Panc1 (cell line): ENCODE data around the gene FAM156A.
"Not testable (repeated sequence)": the region's sequence is repeated elsewhere in the genome, so short reads cannot be mapped to it uniquely, and the experiment has no call there.

Experiments
- POLR2AphosphoS5 ChIP-seq: IDR thresholded peaks from 2 replicates; pipeline ENCODE4 v1.6.1; 2012; ENCODE audit warnings: mild to moderate bottlenecking, low read depth, low read length, moderate library complexity
- TCF7L2 ChIP-seq: IDR thresholded peaks from 2 replicates; pipeline ENCODE4 v1.6.1; 2011; ENCODE audit warnings: mild to moderate bottlenecking, low read depth, low read length, inconsistent platforms
- TF ChIP-seq, protein P1 (sequence below): fragments of 450-650 bp; IDR thresholded peaks from 2 replicates; pipeline ENCODE4 v1.5.1; 2017; ENCODE audit warnings: mild to moderate bottlenecking
- TF ChIP-seq, protein P2 (sequence below), 2 experiments: IDR thresholded peaks; 2 replicates each; pipeline ENCODE4 v1.6.1; 2011 to 2012; ENCODE audit warnings: low read depth in 2 of 2, control low read depth in 1 of 2, low read length in 1 of 2, mild to moderate bottlenecking in 1 of 2, moderate library complexity in 1 of 2; ENCODE audit not compliant: insufficient read depth in 1 of 2

DNA sequence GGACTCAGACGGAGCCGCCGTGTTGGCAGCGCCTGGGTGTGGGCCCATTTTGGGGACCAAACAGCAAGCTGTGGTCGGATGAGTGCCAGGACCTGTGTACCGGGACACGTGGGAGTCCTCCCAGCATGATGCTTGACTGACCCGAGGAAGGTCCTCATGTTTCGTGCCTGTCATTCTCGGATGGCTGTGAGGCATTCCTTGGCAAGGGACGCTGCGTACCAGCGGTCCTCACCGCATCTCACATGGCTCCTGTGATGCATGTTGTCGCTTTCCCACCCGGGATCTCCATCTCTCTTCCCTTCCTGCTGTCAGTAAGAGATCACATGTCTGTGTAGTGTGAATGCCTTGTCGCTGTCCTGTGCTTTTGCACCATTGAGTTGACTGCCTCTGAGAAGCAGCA lies 50.4 kb downstream of the FAM156A start:
- TF ChIP-seq POLR2AphosphoS5, TCF7L2: not testable (repeated sequence)
- TF ChIP-seq, protein P1, sequence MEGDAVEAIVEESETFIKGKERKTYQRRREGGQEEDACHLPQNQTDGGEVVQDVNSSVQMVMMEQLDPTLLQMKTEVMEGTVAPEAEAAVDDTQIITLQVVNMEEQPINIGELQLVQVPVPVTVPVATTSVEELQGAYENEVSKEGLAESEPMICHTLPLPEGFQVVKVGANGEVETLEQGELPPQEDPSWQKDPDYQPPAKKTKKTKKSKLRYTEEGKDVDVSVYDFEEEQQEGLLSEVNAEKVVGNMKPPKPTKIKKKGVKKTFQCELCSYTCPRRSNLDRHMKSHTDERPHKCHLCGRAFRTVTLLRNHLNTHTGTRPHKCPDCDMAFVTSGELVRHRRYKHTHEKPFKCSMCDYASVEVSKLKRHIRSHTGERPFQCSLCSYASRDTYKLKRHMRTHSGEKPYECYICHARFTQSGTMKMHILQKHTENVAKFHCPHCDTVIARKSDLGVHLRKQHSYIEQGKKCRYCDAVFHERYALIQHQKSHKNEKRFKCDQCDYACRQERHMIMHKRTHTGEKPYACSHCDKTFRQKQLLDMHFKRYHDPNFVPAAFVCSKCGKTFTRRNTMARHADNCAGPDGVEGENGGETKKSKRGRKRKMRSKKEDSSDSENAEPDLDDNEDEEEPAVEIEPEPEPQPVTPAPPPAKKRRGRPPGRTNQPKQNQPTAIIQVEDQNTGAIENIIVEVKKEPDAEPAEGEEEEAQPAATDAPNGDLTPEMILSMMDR, result not testable (repeated sequence)
- TF ChIP-seq, protein P2, sequence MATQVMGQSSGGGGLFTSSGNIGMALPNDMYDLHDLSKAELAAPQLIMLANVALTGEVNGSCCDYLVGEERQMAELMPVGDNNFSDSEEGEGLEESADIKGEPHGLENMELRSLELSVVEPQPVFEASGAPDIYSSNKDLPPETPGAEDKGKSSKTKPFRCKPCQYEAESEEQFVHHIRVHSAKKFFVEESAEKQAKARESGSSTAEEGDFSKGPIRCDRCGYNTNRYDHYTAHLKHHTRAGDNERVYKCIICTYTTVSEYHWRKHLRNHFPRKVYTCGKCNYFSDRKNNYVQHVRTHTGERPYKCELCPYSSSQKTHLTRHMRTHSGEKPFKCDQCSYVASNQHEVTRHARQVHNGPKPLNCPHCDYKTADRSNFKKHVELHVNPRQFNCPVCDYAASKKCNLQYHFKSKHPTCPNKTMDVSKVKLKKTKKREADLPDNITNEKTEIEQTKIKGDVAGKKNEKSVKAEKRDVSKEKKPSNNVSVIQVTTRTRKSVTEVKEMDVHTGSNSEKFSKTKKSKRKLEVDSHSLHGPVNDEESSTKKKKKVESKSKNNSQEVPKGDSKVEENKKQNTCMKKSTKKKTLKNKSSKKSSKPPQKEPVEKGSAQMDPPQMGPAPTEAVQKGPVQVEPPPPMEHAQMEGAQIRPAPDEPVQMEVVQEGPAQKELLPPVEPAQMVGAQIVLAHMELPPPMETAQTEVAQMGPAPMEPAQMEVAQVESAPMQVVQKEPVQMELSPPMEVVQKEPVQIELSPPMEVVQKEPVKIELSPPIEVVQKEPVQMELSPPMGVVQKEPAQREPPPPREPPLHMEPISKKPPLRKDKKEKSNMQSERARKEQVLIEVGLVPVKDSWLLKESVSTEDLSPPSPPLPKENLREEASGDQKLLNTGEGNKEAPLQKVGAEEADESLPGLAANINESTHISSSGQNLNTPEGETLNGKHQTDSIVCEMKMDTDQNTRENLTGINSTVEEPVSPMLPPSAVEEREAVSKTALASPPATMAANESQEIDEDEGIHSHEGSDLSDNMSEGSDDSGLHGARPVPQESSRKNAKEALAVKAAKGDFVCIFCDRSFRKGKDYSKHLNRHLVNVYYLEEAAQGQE (IDR thresholded peaks at IDR 0.05; ENCODE audit: insufficient read depth in 1 of 2, low read depth in 2 of 2, low read length in 1 of 2), result not testable (repeated sequence)
